ENCODE data around the gene TLR10. TPM values are rescaled to one million over a fixed set of nuclear protein-coding genes. Genes with fewer than 3 reads are reported as not detected.

TLR10 gene
- total and polyA plus RNA-seq, 12 donors: 0.01 to 0.39 (median 0.10) TPM; not detected in 7

- no peak for TF ChIP-seq CTCF (IDR thresholded peaks at IDR 0.05)
- Histone ChIP-seq H3K9me3 (peaks cover 0 to 8% (median 0%) of the 10 kb centered on the region in 11 donors), H3K36me3 (no peaks in the 10 kb centered on the region), H3K27me3 (no peaks in the 10 kb centered on the region), H3K4me3 (no peak overlapping the region), H3K27ac (no peak overlapping the region), H3K4me1 (peaks cover 0 to 59% (median 0%) of the 10 kb centered on the region in 9 donors)
- intact Hi-C loops (cut with DNase I): loop anchor here in 1 of 10 donors (10.0 kb wide), 1 partner anchor 724 kb away; no protein-coding TSS in a partner anchor
- 58 to 74% methylated on average over 1 of the region's 1 CpG for WGBS, 2 donors
- DNase-seq: no peak
- no peak for ATAC-seq
Measured at GRCh38 chr4:38788317-38788716, 5.5 kb upstream of the TLR10 start.

GRCh38 chr4:38787693-38788092 lies 4.9 kb upstream of the TLR10 start:
- no peak overlapping the region for H3K27ac ChIP-seq
- TF ChIP-seq CTCF (IDR thresholded peaks at IDR 0.05): no peak
- no peak overlapping the region for H3K4me3 ChIP-seq
- no peaks in the 10 kb centered on the region for H3K27me3 ChIP-seq
- intact Hi-C loops (cut with DNase I): loop anchor here in 1 of 10 donors (10.0 kb wide), 1 partner anchor 723 kb away; no protein-coding TSS in a partner anchor
- 85 to 87% methylated on average over 4 of the region's 4 CpGs for WGBS, 2 donors
- ATAC-seq: no peak
- H3K9me3 ChIP-seq: peaks cover 0 to 8% (median 0%) of the 10 kb centered on the region in 11 donors
- DNase-seq: no peak
- no peaks in the 10 kb centered on the region for H3K36me3 ChIP-seq
- H3K4me1 ChIP-seq: peaks cover 0 to 63% (median 0%) of the 10 kb centered on the region in 9 donors

GRCh38 chr4:38785901-38786402 lies 3.2 kb upstream of the TLR10 start:
- H3K9me3 ChIP-seq: peaks cover 0 to 8% (median 0%) of the 10 kb centered on the region in 11 donors
- no peak overlapping the region for H3K4me3 ChIP-seq
- intact Hi-C loops (cut with DNase I): loop anchor here in 1 of 10 donors (10.0 kb wide), 1 partner anchor 721 kb away; no protein-coding TSS in a partner anchor
- peaks cover 0 to 55% (median 0%) of the 10 kb centered on the region in 9 donors for H3K4me1 ChIP-seq
- H3K36me3 ChIP-seq: no peaks in the 10 kb centered on the region
- no peak for TF ChIP-seq CTCF (IDR thresholded peaks at IDR 0.05)
- peak in 7 of 8 donors; percentile 57 to 82 (median 65) for ATAC-seq
- WGBS, 2 donors: 85 to 88% methylated on average over 8 of the region's 8 CpGs
- H3K27ac ChIP-seq: peak overlapping the region in 2 of 10 donors; percentile 2 to 71
- no peaks in the 10 kb centered on the region for H3K27me3 ChIP-seq
- peak in 1 of 2 donors; percentile 17 for DNase-seq

- Histone ChIP-seq H3K9me3 (peaks cover 0 to 8% (median 0%) of the 10 kb centered on the region in 11 donors), H3K27me3 (no peaks in the 10 kb centered on the region), H3K27ac (peak overlapping the region in 2 of 10 donors; percentile 2 to 71), H3K4me3 (no peak overlapping the region), H3K36me3 (no peaks in the 10 kb centered on the region), H3K4me1 (peaks cover 0 to 48% (median 0%) of the 10 kb centered on the region in 9 donors)
- intact Hi-C loops (cut with DNase I): loop anchor here in 1 of 10 donors (10.0 kb wide), 1 partner anchor 720 kb away; no protein-coding TSS in a partner anchor
- TF ChIP-seq CTCF (IDR thresholded peaks at IDR 0.05): no peak
- no peak for ATAC-seq
- WGBS, 2 donors: 68 to 77% methylated on average over 6 of the region's 6 CpGs
- DNase-seq: no peak
Measured at GRCh38 chr4:38785041-38785790, 2.4 kb upstream of the TLR10 start.

Data from heart right ventricle (tissue), 16 donors.